NT2/D1 (cell line): ENCODE data around the gene EEF1G.

ENCODE experiments used
- SUZ12 ChIP-seq: IDR thresholded peaks from 2 replicates; pipeline ENCODE4 v1.6.1; 2011; ENCODE audit not compliant: insufficient read length, insufficient read depth; ENCODE audit errors: extremely low read depth
- YY1 ChIP-seq: IDR thresholded peaks from 2 replicates; pipeline ENCODE4 v1.6.1; 2011; ENCODE audit not compliant: insufficient read length, insufficient read depth
- ZNF274 ChIP-seq: IDR thresholded peaks from 2 replicates; pipeline ENCODE4 v1.6.1; 2011; ENCODE audit warnings: mild to moderate bottlenecking, low read depth, low read length

- TF ChIP-seq ZNF274 (no peak), YY1 (no peak), SUZ12 (no peak)
Measured at GRCh38 chr11:62599069-62599696, 25.5 kb upstream of the EEF1G start.
